Left ventricle myocardium inferior (tissue), 1 donor: ENCODE results near the gene PMEPA1. TPM values are rescaled to one million over a fixed set of nuclear protein-coding genes. Genes with fewer than 3 reads are reported as not detected.

ENCODE experiments used
- DNase-seq: peaks from one replicate; pipeline ENCODE4 v3.0.0-alpha.2; 2020
- H3K27ac ChIP-seq: fragments of 200-600 bp; replicated peaks from 2 replicates; pipeline ENCODE4 v1.8.0; 2021
- H3K27me3 ChIP-seq: fragments of 200-600 bp; 2 replicates; pipeline ENCODE4 v1.8.0; 2021; ENCODE audit warnings: low read depth
- H3K36me3 ChIP-seq: fragments of 200-600 bp; 2 replicates; pipeline ENCODE4 v1.8.0; 2021
- H3K4me1 ChIP-seq: fragments of 200-600 bp; 2 replicates; pipeline ENCODE4 v1.8.0; 2021
- H3K4me3 ChIP-seq: fragments of 200-600 bp; 2 replicates; pipeline ENCODE4 v1.8.0; 2021; ENCODE audit warnings: mild to moderate bottlenecking, moderate library complexity
- H3K9me3 ChIP-seq: fragments of 200-600 bp; replicated peaks from 2 replicates; pipeline ENCODE4 v1.8.0; 2021
- CTCF ChIP-seq: fragments of 200-600 bp; IDR thresholded peaks from 2 replicates; pipeline ENCODE4 v1.8.0; 2021; ENCODE audit warnings: antibody characterized with exemption, mild to moderate bottlenecking, borderline replicate concordance
- intact Hi-C: fragments of 100-400 bp; cut with micrococcal nuclease; formaldehyde crosslinking; loops from one replicate; pipeline ENCODE4 v1.11.0; 2022
- long read RNA-seq: library from polyadenylated mRNA; unstranded; transcript quantifications from one replicate; pipeline ENCODE4 v2.0.0, GENCODE V29; 2021
- total RNA-seq: library from RNA; stranded (reverse); fragmentation: NEBNext Ultra II Directional; extraction: Animal tissue kit (Norgen Biotek cat#: 25700); gene quantifications from one replicate; pipeline ENCODE4 v1.2.1, GENCODE V29; 2021
- donor health status: DM: no; HTN: yes; CAD: no; lungs with severe emphysema.

PMEPA1 gene
- 36.4 TPM for total RNA-seq
- long read RNA-seq, full-length matches to known transcripts, result 55 of 67 reads
- long read RNA-seq, partial matches to known transcripts, result 0 of 67 reads
- long read RNA-seq, other reads (novel, unspliced or antisense), result 12 of 67 reads

- peak within 1 kb of the TSS; percentile 86 for H3K4me3 ChIP-seq
- no peaks in the 10 kb centered on the region for H3K9me3 ChIP-seq
- no peak for TF ChIP-seq CTCF
- H3K36me3 ChIP-seq, result no peaks in the 10 kb centered on the region
- no peaks in the 10 kb centered on the region for H3K27me3 ChIP-seq
- peak within 1 kb of the TSS; percentile 93 for H3K27ac ChIP-seq
- peak; percentile 94 for DNase-seq
- H3K4me1 ChIP-seq, result peaks cover 78% of the 10 kb centered on the region
- intact Hi-C loops, result no loop called here
These were observed at the start of gene PMEPA1 for GRCh38 chr20:57709823-57710799. Gene PMEPA1 (minus strand): TSS chr20:57710015. CDS start chr20:57709582, 433 bp downstream.

- TF ChIP-seq CTCF, result no peak
- Histone ChIP-seq H3K27ac (no peak overlapping the region), H3K4me3 (no peak overlapping the region), H3K27me3 (no peaks in the 10 kb centered on the region), H3K9me3 (peaks cover 10% of the 10 kb centered on the region), H3K36me3 (no peaks in the 10 kb centered on the region), H3K4me1 (peaks cover 6% of the 10 kb centered on the region)
- intact Hi-C loops, result no loop called here
- no peak for DNase-seq
These were observed 48.0 kb upstream of the PMEPA1 start for GRCh38 chr20:57757767-57758166.

- Histone ChIP-seq H3K4me3 (no peak overlapping the region), H3K36me3 (no peaks in the 10 kb centered on the region), H3K9me3 (peaks cover 10% of the 10 kb centered on the region), H3K4me1 (peaks cover 6% of the 10 kb centered on the region), H3K27ac (no peak overlapping the region), H3K27me3 (no peaks in the 10 kb centered on the region)
- intact Hi-C loops, result no loop called here
- DNase-seq, result no peak
- no peak for TF ChIP-seq CTCF
These were observed 47.1 kb upstream of the PMEPA1 start for GRCh38 chr20:57756921-57757320.

DNA sequence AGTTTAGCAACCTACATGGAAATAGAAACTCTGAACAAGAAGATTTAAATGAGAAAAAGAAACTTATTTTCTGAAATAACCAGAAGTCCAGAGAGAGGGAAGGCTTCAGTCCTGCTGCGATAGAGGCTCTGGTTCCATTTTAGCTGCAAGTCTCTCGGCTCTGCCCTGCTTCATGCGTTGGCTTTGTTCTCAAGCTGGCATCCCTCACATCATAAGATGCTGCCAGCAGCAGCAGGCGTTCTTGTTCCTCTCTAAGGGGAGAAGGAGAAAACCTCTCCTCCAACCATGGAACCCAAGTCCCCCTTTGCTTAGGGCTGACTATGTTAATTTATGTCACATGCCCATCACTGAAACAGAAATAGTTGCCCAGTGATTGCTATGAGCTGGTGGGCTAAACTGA, 46.4 kb upstream of the PMEPA1 start:
- no peak for TF ChIP-seq CTCF
- H3K27me3 ChIP-seq, result no peaks in the 10 kb centered on the region
- peaks cover 10% of the 10 kb centered on the region for H3K9me3 ChIP-seq
- H3K4me3 ChIP-seq, result no peak overlapping the region
- intact Hi-C loops, result no loop called here
- peaks cover 6% of the 10 kb centered on the region for H3K4me1 ChIP-seq
- H3K27ac ChIP-seq, result no peak overlapping the region
- no peaks in the 10 kb centered on the region for H3K36me3 ChIP-seq
- DNase-seq, result no peak

DNA sequence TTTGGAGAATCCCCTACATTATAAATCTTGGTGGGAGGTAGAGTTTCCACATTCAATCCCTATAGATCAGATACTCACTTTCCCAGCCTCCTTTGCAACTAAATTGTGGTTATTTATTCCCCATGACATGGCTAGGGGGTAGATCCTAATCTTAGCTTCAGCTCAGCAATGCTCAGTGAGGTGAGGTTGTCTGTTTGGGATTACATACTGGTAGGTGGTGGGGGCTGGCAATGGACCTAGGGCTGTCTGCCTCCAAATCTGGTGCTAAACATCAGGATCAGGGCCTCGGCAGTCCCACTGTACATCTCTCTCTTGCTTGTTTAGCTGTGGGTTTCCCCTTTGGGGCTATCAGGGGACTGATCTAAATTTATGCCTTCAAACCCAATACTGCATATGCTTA, 45.8 kb upstream of the PMEPA1 start:
- H3K27ac ChIP-seq, result no peak overlapping the region
- no peak for DNase-seq
- peaks cover 10% of the 10 kb centered on the region for H3K9me3 ChIP-seq
- H3K27me3 ChIP-seq, result no peaks in the 10 kb centered on the region
- TF ChIP-seq CTCF, result no peak
- intact Hi-C loops, result no loop called here
- H3K4me3 ChIP-seq, result no peak overlapping the region
- peaks cover 6% of the 10 kb centered on the region for H3K4me1 ChIP-seq
- no peaks in the 10 kb centered on the region for H3K36me3 ChIP-seq
